A549 (cell line): ENCODE data around the gene ANKS1B. TPM values are rescaled to one million over a fixed set of nuclear protein-coding genes. Genes with fewer than 3 reads are reported as not detected.
A peak's percentile ranks its signal among the peaks of the same experiment; 100 is the strongest.

ENCODE experiments used
- ATAC-seq, 2 experiments: fragments of 200-7000 bp in 1 of 2; fragments of >200 bp in 1 of 2; cut with Nextera tagmentation in 1 of 2; cut with Tn5 transposase in 1 of 2; 3 replicates each; pipeline versions ENCODE4 v1.8.0 to v1.9.1; 2018 to 2020; ENCODE audit warnings: mild to moderate bottlenecking in 1 of 2, moderate library complexity in 1 of 2
- CTCF ChIA-PET: fragments of 300-600 bp; sonication (Branson Sonifier 250); formaldehyde crosslinking; extraction: SDS; loops from one replicate; lab custom pipeline; 2021; ENCODE audit warnings: antibody characterized with exemption, inconsistent platforms; lab: Yijun Ruan, JAX
- POLR2A ChIA-PET: fragments of 350-600 bp; formaldehyde crosslinking; extraction: SDS; loops from one replicate; lab custom pipeline; 2021; ENCODE audit warnings: antibody characterized with exemption, inconsistent platforms; lab: Yijun Ruan, JAX
- DNase-seq, 2 experiments: peaks; one replicate each; pipeline versions ENCODE4 v3.0.0 to v3.0.0-alpha.2; 2011 to 2016; ENCODE audit warnings: low read depth in 1 of 2, low spot score in 1 of 2
- FAIRE-seq: peaks from 2 replicates; lab custom pipeline; 2011; peaks lifted over from hg19 to GRCh38; lab: Jason Lieb, UNC
- H3K27ac ChIP-seq, 2 experiments: fragments of >200 bp; sonication (Bioruptor Twin); formaldehyde crosslinking; 3 replicates each; pipeline ENCODE4 v1.5.1; 2016 to 2017
- H3K4me1 ChIP-seq: fragments of >200 bp; sonication (Bioruptor Twin); formaldehyde crosslinking; 3 replicates; pipeline ENCODE4 v1.6.1; 2016
- H3K4me2 ChIP-seq: fragments of >200 bp; sonication (Bioruptor Twin); formaldehyde crosslinking; 3 replicates; pipeline ENCODE4 v1.6.1; 2016
- H3K4me3 ChIP-seq: fragments of >200 bp; sonication (Bioruptor Twin); formaldehyde crosslinking; 3 replicates; pipeline ENCODE4 v1.5.1; 2016
- H3K9me3 ChIP-seq: fragments of >200 bp; sonication (Bioruptor Twin); formaldehyde crosslinking; 3 replicates; pipeline ENCODE4 v1.6.1; 2016
- BCL3 ChIP-seq: fragments of >200 bp; sonication (Bioruptor Twin); formaldehyde crosslinking; IDR thresholded peaks from 3 replicates; pipeline ENCODE4 v1.6.1; 2016
- CEBPB ChIP-seq, 2 experiments: fragments of >200 bp in 1 of 2; sonication (Bioruptor Twin) in 1 of 2; formaldehyde crosslinking in 1 of 2; IDR thresholded peaks; 2 replicates each; pipeline ENCODE4 v1.6.1; 2012 to 2016
- CTCF ChIP-seq: fragments of >200 bp; sonication (Bioruptor Twin); formaldehyde crosslinking; IDR thresholded peaks from 3 replicates; pipeline ENCODE4 v1.5.1; 2016
- EHF ChIP-seq: fragments of 250-450 bp; sonication (Bioruptor Pico); IDR thresholded peaks from 2 replicates; pipeline ENCODE4 v1.5.0; 2020; ENCODE audit warnings: mild to moderate bottlenecking
- EHMT2 ChIP-seq: fragments of 200-600 bp; sonication (generic); IDR thresholded peaks from 2 replicates; pipeline ENCODE4 v1.6.1; 2016; ENCODE audit warnings: antibody characterized with exemption, low read depth, mild to moderate bottlenecking, moderate library complexity
- ELK1 ChIP-seq: fragments of 150-350 bp; IDR thresholded peaks from 2 replicates; pipeline ENCODE4 v1.6.1; 2014; ENCODE audit warnings: low read depth, mild to moderate bottlenecking, low read length
- FOSL2 ChIP-seq, 2 experiments: fragments of 450-650 bp in 1 of 2; fragments of >200 bp in 1 of 2; sonication (Bioruptor Twin) in 1 of 2; formaldehyde crosslinking; IDR thresholded peaks; 2 replicates each; pipeline versions ENCODE4 v1.5.0 to v1.6.1; 2016 to 2020; ENCODE audit warnings: mild to moderate bottlenecking in 1 of 2, moderate library complexity in 1 of 2
- FOXS1 ChIP-seq: fragments of 250-450 bp; sonication (Bioruptor Pico); IDR thresholded peaks from 2 replicates; pipeline ENCODE4 v1.5.0; 2020; ENCODE audit warnings: mild to moderate bottlenecking, moderate library complexity
- HMGXB4 ChIP-seq: fragments of 250-450 bp; sonication (Bioruptor Pico); IDR thresholded peaks from 2 replicates; pipeline ENCODE4 v1.5.0; 2021; ENCODE audit warnings: mild to moderate bottlenecking, moderate library complexity, borderline replicate concordance
- HOXA7 ChIP-seq: fragments of 250-450 bp; sonication (Bioruptor Pico); IDR thresholded peaks from 2 replicates; pipeline ENCODE4 v1.5.0; 2020; ENCODE audit warnings: mild to moderate bottlenecking, moderate library complexity
- KDM1A ChIP-seq: fragments of 200-600 bp; sonication (generic); IDR thresholded peaks from 2 replicates; pipeline ENCODE4 v1.6.1; 2016; ENCODE audit warnings: low read depth, mild to moderate bottlenecking
- NR3C1 ChIP-seq: fragments of >200 bp; sonication (Bioruptor Twin); formaldehyde crosslinking; IDR thresholded peaks from 3 replicates; pipeline ENCODE4 v1.6.1; 2017
- PHF8 ChIP-seq: fragments of 200-600 bp; sonication (generic); IDR thresholded peaks from 2 replicates; pipeline ENCODE4 v1.6.1; 2016; ENCODE audit warnings: low read depth, mild to moderate bottlenecking, antibody characterized with exemption, moderate library complexity, borderline replicate concordance
- POLR2AphosphoS2 ChIP-seq: conservative IDR thresholded peaks from 2 replicates; pipeline ENCODE4 v1.6.1; 2012; ENCODE audit warnings: low read length, improper control_type of control experiment, inconsistent platforms
- RAD21 ChIP-seq, 2 experiments: fragments of >200 bp in 1 of 2; sonication (Bioruptor Twin) in 1 of 2; formaldehyde crosslinking in 1 of 2; IDR thresholded peaks in 1 of 2; conservative IDR thresholded peaks in 1 of 2; 2 replicates in 1 of 2; 3 replicates in 1 of 2; pipeline ENCODE4 v1.6.1; 2012 to 2018; ENCODE audit warnings: inconsistent platforms in 1 of 2
- RFX5 ChIP-seq: fragments of 450-650 bp; IDR thresholded peaks from 2 replicates; pipeline ENCODE4 v1.7.1; 2014; ENCODE audit warnings: antibody characterized with exemption, mild to moderate bottlenecking, moderate library complexity
- SREBF2 ChIP-seq: fragments of 450-650 bp; IDR thresholded peaks from 2 replicates; pipeline ENCODE4 v1.6.1; 2014; ENCODE audit warnings: mild to moderate bottlenecking, moderate library complexity
- ZNF302 ChIP-seq: fragments of 250-450 bp; sonication (Bioruptor Pico); IDR thresholded peaks from 2 replicates; pipeline ENCODE4 v1.9.0; 2021; ENCODE audit warnings: inconsistent platforms, mild to moderate bottlenecking, moderate library complexity
- ZSCAN20 ChIP-seq: fragments of 250-450 bp; sonication (Bioruptor Pico); IDR thresholded peaks from 2 replicates; pipeline ENCODE4 v1.8.0; 2022; ENCODE audit warnings: mild to moderate bottlenecking, moderate library complexity
- WGBS: methylation state at CpG from one replicate; pipeline ENCODE4 v1.1.6; 2017; ENCODE audit errors: missing lambda C conversion rate; 5-methylcytosine and 5-hydroxymethylcytosine counted together
- polyA plus RNA-seq, 4 experiments: library from polyadenylated mRNA; depleted of rRNA in 3 of 4; stranded (reverse); fragments of >200 nt; fragmentation: RNase III in 1 of 4; extraction: RNeasy Plus Mini Kit Qiagen cat#74134 plus additional on column Dnase treatment in 1 of 4; gene quantifications; 2 replicates in 3 of 4; 3 replicates in 1 of 4; pipeline ENCODE4 v1.2.3, GENCODE V29; 2011 to 2017
- TF ChIP-seq, protein P1 (sequence below): IDR thresholded peaks from 2 replicates; pipeline ENCODE4 v1.6.1; 2012
- TF ChIP-seq, protein P2 (sequence below): fragments of >200 bp; sonication (Bioruptor Twin); formaldehyde crosslinking; IDR thresholded peaks from 2 replicates; pipeline ENCODE4 v1.6.1; 2016

ANKS1B gene
- polyA plus RNA-seq, 2 of the 4 experiments (the other 2 are of a cell fraction): 1.5 to 2.2 TPM

GRCh38 chr12:98750511-98750910 lies 1234.2 kb downstream of the ANKS1B start:
- Histone ChIP-seq H3K27ac (no peak overlapping the region), H3K4me3 (no peak overlapping the region), H3K9me3 (no peaks in the 10 kb centered on the region), H3K4me2 (no peak overlapping the region)
- no peak for ATAC-seq
- no peak for FAIRE-seq
- CTCF ChIA-PET: interaction anchor here (1.0 to 2.5 kb wide), 4 partner anchors 8 to 249 kb away, joined by 3 to 9 read pairs (median 5); no protein-coding TSS in a partner anchor
- DNase-seq: no peak
- POLR2A ChIA-PET: no interaction called here
- 86% methylated on average over 9 of the region's 9 CpGs for WGBS
- no peak for TF ChIP-seq FOXS1
- TF ChIP-seq, all 56 proteins: peak for 0
- H3K4me1 ChIP-seq: peaks cover 26% of the 10 kb centered on the region

GRCh38 chr12:98748463-98748862 lies 1236.3 kb downstream of the ANKS1B start:
- Histone ChIP-seq H3K4me1 (peaks cover 11% of the 10 kb centered on the region), H3K4me3 (no peak overlapping the region), H3K27ac (no peak overlapping the region), H3K4me2 (no peak overlapping the region), H3K9me3 (no peaks in the 10 kb centered on the region)
- CTCF ChIA-PET: interaction anchor here (1.3 kb wide), 1 partner anchor 9 kb away, joined by 5 read pairs; no protein-coding TSS in a partner anchor
- FAIRE-seq (no peak), DNase-seq (no peak), ATAC-seq (no peak)
- POLR2A ChIA-PET: no interaction called here
- WGBS: 44% methylated on average over 3 of the region's 3 CpGs
- no peak for TF ChIP-seq CEBPB (IDR thresholded peaks at IDR 0.05)
- no peak for TF ChIP-seq ELK1
- TF ChIP-seq EHMT2: no peak
- TF ChIP-seq KDM1A: no peak

DNA sequence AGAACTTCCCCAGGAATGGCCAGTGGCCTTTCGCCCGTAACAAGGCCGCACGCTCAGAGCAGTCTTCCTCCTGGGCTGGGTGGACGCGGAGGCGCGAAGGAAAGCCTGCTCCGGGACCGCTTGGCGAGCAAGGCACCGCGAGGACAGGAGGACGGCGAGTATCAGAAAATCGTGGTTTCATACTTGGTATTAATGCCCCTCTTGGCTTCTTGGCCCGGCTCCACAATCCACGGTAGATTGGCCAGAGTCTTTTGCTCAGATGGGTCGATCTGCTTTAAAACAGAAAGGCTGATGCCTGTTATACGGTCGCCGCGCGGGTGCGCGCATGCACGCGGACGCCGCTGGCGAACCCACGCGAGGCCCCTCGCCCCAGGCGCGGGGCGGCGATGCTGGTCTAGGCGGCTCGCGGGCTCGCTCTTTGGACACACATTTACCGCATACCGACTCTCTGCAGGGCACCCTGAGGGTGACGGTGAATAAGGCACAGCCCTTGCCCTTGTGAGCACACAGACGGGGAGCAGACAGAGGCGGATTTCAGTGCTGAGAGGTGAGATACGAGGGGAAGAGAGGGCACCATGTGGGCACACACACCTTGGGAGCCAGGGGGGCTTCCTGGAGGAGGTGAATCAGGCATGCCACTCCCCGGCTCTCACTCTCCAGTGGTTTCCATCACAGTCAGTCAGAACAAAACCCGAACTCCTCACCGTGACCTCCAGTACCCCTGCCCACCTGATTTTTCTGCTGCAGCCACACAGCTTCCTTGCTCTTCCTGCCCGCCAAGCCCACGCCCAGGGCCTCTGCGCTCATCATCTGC lies 1239.0 kb downstream of the ANKS1B start:
- FAIRE-seq (no peak), ATAC-seq (peak; percentile 16 to 43; a peak in 3 of 6 replicates), DNase-seq (no peak)
- peak overlapping the region in 1 of 2 experiments; percentile 47; a peak in 1 of 6 replicates for H3K27ac ChIP-seq
- H3K4me1 ChIP-seq: no peaks in the 10 kb centered on the region
- 66% methylated on average over 49 of the region's 54 CpGs for WGBS
- ChIA-PET POLR2A (no interaction called here), CTCF (no interaction called here)
- peak overlapping the region; percentile 61 for H3K4me2 ChIP-seq
- TF ChIP-seq ZSCAN20 (CRISPR knock-in tag): no peak
- TF ChIP-seq, protein P1, sequence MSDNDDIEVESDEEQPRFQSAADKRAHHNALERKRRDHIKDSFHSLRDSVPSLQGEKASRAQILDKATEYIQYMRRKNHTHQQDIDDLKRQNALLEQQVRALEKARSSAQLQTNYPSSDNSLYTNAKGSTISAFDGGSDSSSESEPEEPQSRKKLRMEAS: peak; percentile 37
- H3K9me3 ChIP-seq: no peaks in the 10 kb centered on the region
- peak overlapping the region; percentile 37 for H3K4me3 ChIP-seq

- Histone ChIP-seq H3K4me3 (no peak overlapping the region), H3K4me1 (no peaks in the 10 kb centered on the region), H3K9me3 (no peaks in the 10 kb centered on the region), H3K27ac (no peak overlapping the region), H3K4me2 (no peak overlapping the region)
- DNase-seq (no peak), ATAC-seq (no peak), FAIRE-seq (no peak)
- WGBS: 89% methylated on average over 3 of the region's 3 CpGs
- CTCF ChIA-PET: no interaction called here
- POLR2A ChIA-PET: no interaction called here
- no peak for TF ChIP-seq FOSL2 (IDR thresholded peaks at IDR 0.05)
- TF ChIP-seq FOSL2 (CRISPR knock-in tag; IDR thresholded peaks at IDR 0.05): no peak
- no peak for TF ChIP-seq SREBF2
- no peak for TF ChIP-seq PHF8
- TF ChIP-seq EHF (CRISPR knock-in tag): no peak
- no peak for TF ChIP-seq POLR2AphosphoS2
- no peak for TF ChIP-seq CTCF
- no peak for TF ChIP-seq NR3C1
- no peak for TF ChIP-seq BCL3
- TF ChIP-seq, protein P1: no peak
- no peak for TF ChIP-seq HOXA7 (CRISPR knock-in tag)
- TF ChIP-seq HMGXB4 (CRISPR knock-in tag): no peak
- TF ChIP-seq RFX5: no peak
- TF ChIP-seq RAD21 (conservative IDR thresholded peaks at IDR 0.05 in 1 of 2, IDR thresholded peaks at IDR 0.05 in 1 of 2): no peak
- TF ChIP-seq ZNF302 (CRISPR knock-in tag): no peak
- TF ChIP-seq, protein P2, sequence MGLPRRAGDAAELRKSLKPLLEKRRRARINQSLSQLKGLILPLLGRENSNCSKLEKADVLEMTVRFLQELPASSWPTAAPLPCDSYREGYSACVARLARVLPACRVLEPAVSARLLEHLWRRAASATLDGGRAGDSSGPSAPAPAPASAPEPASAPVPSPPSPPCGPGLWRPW: no peak
Observed at GRCh38 chr12:98744680-98745079, 1240.1 kb downstream of the ANKS1B start.
